Activated B cell treated with CpG ODN at 0.5 μM for 24 hours (primary cell): ENCODE data around the gene NDUFA3. TPM values are rescaled to one million over a fixed set of nuclear protein-coding genes. Genes with fewer than 3 reads are reported as not detected.

Experiments used
- ATAC-seq: fragments of 200-7000 bp; cut with Tn5 transposase; one replicate; pipeline ENCODE4 v1.10.0; 2021; ENCODE audit warnings: low read depth, mild to moderate bottlenecking, moderate library complexity
- CTCF ChIA-PET: fragments of 350-600 bp; sonication (Branson Sonifier 250); formaldehyde crosslinking; loops from one replicate; lab custom pipeline; 2021; ENCODE audit warnings: antibody characterized with exemption; lab: Charles Lee
- POLR2A ChIA-PET: fragments of 350-600 bp; sonication (Branson Sonifier 250); formaldehyde crosslinking; loops from one replicate; lab custom pipeline; 2021; ENCODE audit warnings: antibody characterized with exemption; lab: Charles Lee
- DNase-seq: peaks from one replicate; pipeline ENCODE4 v3.0.0; 2022
- H3K27ac Mint-ChIP-seq: one replicate; pipeline ENCODE4 v1.8.0; 2020; ENCODE audit warnings: mixed read lengths
- H3K27me3 Mint-ChIP-seq: one replicate; pipeline ENCODE4 v1.8.0; 2021; ENCODE audit warnings: mixed read lengths
- H3K36me3 Mint-ChIP-seq: one replicate; pipeline ENCODE4 v1.8.0; 2021; ENCODE audit warnings: low read depth, mixed read lengths
- H3K4me1 Mint-ChIP-seq: one replicate; pipeline ENCODE4 v1.8.0; 2021; ENCODE audit warnings: mixed read lengths
- H3K4me3 Mint-ChIP-seq: one replicate; pipeline ENCODE4 v1.8.0; 2020; ENCODE audit warnings: mild to moderate bottlenecking, mixed read lengths
- H3K9me3 Mint-ChIP-seq: one replicate; pipeline ENCODE4 v1.8.0; 2020; ENCODE audit warnings: mixed read lengths
- intact Hi-C: fragments of 100-400 bp; cut with micrococcal nuclease; formaldehyde crosslinking; loops from one replicate; pipeline ENCODE4 v1.15.1; 2024
- total RNA-seq: library from RNA; stranded (reverse); gene quantifications from 2 replicates; pipeline ENCODE4 v1.2.3, GENCODE V29; 2022
- TF ChIP-seq, protein P1 (sequence below): fragments of 200-600 bp; IDR thresholded peaks from one replicate; pipeline ENCODE4 v1.8.0; 2022; ENCODE audit warnings: antibody characterized with exemption, mild to moderate bottlenecking

Gene NDUFA3
- total RNA-seq, 1 donor from 2014 or later, result 96.1 TPM

DNA sequence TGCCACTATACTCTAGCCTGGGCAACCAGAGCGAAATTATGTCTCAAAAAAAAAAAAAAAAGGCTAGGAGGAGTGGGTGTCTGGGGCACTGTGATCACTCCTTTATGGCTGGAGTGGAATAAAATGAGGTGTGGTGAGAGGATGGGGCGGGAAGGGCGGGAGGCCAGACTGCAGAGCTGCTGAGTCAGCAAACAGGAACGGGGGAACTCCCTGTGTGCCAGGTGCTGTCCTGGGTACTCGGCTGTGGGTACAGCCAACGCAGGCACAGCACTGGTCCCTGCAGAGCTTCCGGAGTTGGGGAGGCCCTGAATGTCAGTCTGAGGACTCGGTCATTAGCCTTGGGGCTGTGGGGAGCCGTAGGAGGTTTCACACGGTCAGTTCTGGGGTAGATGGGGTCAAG, 18.6 kb downstream of the NDUFA3 start:
- no peak overlapping the region for H3K27ac Mint-ChIP-seq

DNA sequence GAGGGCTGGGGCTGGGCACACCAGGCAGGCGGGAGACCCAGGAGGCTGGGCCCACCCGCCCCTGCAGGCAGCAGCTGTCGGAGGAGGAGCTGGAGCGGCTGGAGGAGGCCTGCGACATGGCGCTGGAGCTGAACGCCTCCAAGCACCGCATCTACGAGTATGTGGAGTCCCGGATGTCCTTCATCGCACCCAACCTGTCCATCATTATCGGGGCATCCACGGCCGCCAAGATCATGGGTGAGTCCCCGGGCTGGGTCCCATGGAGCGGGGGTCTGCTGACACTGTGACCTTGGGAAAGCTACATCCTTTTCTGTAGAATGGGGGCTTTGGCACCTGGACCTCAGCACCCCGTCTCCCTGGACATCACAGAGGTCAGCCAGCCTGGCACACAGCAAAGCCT, 21.0 kb downstream of the NDUFA3 start:
- ChIA-PET CTCF (no interaction called here), POLR2A (interaction anchor here (1.0 kb wide), 1 partner anchor 8 kb away, joined by 3 read pairs; the partner anchor contains the start of genes PRPF31 and TFPT)
- H3K9me3 Mint-ChIP-seq, result no peaks in the 10 kb centered on the region
- DNase-seq (no peak), ATAC-seq (no peak)
- no peak overlapping the region for H3K27ac Mint-ChIP-seq
- TF ChIP-seq, protein P1, sequence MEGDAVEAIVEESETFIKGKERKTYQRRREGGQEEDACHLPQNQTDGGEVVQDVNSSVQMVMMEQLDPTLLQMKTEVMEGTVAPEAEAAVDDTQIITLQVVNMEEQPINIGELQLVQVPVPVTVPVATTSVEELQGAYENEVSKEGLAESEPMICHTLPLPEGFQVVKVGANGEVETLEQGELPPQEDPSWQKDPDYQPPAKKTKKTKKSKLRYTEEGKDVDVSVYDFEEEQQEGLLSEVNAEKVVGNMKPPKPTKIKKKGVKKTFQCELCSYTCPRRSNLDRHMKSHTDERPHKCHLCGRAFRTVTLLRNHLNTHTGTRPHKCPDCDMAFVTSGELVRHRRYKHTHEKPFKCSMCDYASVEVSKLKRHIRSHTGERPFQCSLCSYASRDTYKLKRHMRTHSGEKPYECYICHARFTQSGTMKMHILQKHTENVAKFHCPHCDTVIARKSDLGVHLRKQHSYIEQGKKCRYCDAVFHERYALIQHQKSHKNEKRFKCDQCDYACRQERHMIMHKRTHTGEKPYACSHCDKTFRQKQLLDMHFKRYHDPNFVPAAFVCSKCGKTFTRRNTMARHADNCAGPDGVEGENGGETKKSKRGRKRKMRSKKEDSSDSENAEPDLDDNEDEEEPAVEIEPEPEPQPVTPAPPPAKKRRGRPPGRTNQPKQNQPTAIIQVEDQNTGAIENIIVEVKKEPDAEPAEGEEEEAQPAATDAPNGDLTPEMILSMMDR, result no peak
- peaks cover 85% of the 10 kb centered on the region for H3K36me3 Mint-ChIP-seq
- H3K27me3 Mint-ChIP-seq, result no peaks in the 10 kb centered on the region
- no peaks in the 10 kb centered on the region for H3K4me1 Mint-ChIP-seq
- intact Hi-C loops, result no loop called here
- no peak overlapping the region for H3K4me3 Mint-ChIP-seq

More for the DNA sequence above, 18.6 kb downstream of the NDUFA3 start:
- H3K4me3 Mint-ChIP-seq, result no peak overlapping the region
- ATAC-seq (no peak), DNase-seq (no peak)
- ChIA-PET POLR2A (no interaction called here), CTCF (no interaction called here)
- H3K36me3 Mint-ChIP-seq, result peaks cover 77% of the 10 kb centered on the region
- intact Hi-C loops, result no loop called here
- no peaks in the 10 kb centered on the region for H3K27me3 Mint-ChIP-seq
- TF ChIP-seq, protein P1, result no peak
- H3K4me1 Mint-ChIP-seq, result peaks cover 14% of the 10 kb centered on the region
- H3K9me3 Mint-ChIP-seq, result no peaks in the 10 kb centered on the region

DNA sequence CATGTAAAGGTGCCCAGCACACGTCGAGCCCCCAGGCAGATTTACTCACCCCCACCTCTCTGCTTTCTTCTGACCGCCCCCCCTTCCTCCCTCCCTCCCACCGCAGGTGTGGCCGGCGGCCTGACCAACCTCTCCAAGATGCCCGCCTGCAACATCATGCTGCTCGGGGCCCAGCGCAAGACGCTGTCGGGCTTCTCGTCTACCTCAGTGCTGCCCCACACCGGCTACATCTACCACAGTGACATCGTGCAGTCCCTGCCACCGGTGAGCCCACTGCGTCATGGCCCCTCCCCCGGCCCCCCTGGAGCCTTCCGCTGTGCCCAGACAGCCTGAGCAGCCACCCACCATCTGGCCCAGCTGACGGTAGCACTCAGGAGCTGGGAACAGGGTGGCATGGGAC, 21.7 kb downstream of the NDUFA3 start:
- ATAC-seq, result no peak
- Mint-ChIP-seq H3K9me3 (no peaks in the 10 kb centered on the region), H3K4me1 (no peaks in the 10 kb centered on the region), H3K27me3 (no peaks in the 10 kb centered on the region), H3K4me3 (no peak overlapping the region), H3K27ac (no peak overlapping the region), H3K36me3 (peaks cover 85% of the 10 kb centered on the region)
- intact Hi-C loops, result no loop called here
- ChIA-PET POLR2A (interaction anchor here (1.0 kb wide), 1 partner anchor 9 kb away, joined by 3 read pairs; the partner anchor contains the start of genes PRPF31 and TFPT), CTCF (no interaction called here)
- DNase-seq, result no peak
- TF ChIP-seq, protein P1, result no peak

DNA sequence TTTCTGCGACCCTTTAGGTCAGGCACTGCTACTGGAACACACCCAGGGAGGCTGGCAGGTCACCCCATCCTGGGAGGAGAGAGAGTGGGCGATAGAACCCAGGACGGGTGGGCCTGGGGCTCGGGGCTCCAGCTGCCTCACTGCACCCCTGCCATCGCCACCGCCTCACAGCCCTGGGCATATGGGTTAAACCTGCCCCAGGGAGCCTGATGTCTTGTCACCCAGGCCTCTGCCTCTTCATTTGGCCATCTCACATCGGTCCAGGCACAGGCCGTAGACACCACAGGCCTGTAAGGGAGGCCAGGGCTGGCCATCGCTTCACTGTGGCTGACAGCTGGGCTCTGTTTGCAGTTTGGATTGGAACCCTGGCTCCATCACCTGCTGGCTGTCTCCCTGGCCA, 23.1 kb downstream of the NDUFA3 start:
- ChIA-PET CTCF (no interaction called here), POLR2A (no interaction called here)
- TF ChIP-seq, protein P1, result no peak
- Mint-ChIP-seq H3K27ac (no peak overlapping the region), H3K4me1 (no peaks in the 10 kb centered on the region), H3K36me3 (peaks cover 79% of the 10 kb centered on the region), H3K9me3 (no peaks in the 10 kb centered on the region), H3K27me3 (no peaks in the 10 kb centered on the region), H3K4me3 (no peak overlapping the region)
- DNase-seq (no peak), ATAC-seq (no peak)
- intact Hi-C loops, result no loop called here

DNA sequence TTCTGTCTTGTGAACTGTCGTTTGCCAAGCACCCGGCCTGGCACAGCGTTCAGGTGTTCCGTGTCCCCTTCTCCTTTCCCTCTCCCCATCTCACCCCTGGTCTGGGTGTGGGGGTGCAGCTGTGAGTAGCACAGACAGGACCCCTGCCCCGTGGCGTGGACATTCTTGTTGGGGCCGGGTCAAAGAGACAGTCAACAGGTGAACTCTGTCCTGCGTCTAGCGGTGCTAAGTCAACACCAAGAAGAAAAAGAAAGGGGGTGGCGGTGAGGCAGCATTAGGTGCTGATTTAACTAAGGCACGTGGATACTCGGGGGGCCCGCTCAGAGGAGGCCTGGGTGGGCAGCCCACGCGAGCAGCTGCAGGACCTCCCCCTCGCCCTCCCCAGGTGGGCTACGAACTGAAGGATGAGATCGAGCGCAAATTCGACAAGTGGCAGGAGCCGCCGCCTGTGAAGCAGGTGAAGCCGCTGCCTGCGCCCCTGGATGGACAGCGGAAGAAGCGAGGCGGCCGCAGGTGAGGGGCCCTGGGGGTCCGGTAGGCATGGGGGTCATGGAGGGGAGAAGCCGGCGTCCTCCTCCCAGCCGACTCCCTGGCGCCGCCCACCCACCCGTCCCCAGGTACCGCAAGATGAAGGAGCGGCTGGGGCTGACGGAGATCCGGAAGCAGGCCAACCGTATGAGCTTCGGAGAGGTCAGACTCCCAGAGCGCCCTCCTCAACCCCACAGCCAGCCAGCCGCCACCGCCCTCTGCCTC, 25.2 kb downstream of the NDUFA3 start:
- intact Hi-C loops, result no loop called here
- DNase-seq (no peak), ATAC-seq (no peak)
- Mint-ChIP-seq H3K9me3 (no peaks in the 10 kb centered on the region), H3K27ac (no peak overlapping the region), H3K36me3 (peaks cover 75% of the 10 kb centered on the region), H3K27me3 (no peaks in the 10 kb centered on the region), H3K4me1 (no peaks in the 10 kb centered on the region), H3K4me3 (no peak overlapping the region)
- ChIA-PET POLR2A (no interaction called here), CTCF (no interaction called here)
- TF ChIP-seq, protein P1, result no peak
